GF-D8 (cell line): ENCODE measurements around the gene RNLS.
"Not testable (repeated sequence)": the region's sequence is repeated elsewhere in the genome, so short reads cannot be mapped to it uniquely, and the experiment has no call there.

Source experiments
- DNase-seq: peaks from one replicate; lab custom pipeline; 2025; lab: John Stamatoyannopoulos, UW

RNLS gene

DNA sequence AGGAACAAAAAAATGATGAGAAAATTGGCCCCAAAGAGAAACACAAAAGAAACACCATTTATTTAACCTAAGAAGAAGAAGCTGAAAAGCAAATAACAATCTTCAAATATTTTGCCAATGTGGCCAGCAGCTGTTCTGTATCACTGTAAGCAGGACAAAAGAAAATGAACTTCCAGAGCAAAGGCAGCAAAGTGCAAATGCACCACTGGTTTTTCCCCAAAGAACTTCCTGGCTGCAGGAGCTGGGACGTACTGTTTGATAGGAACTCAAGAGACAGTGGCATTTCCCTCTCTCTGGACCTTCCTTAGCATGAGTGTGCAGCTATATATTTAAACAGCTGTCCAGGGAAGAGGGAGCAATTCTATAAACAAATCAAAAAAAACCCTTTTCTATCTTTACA, 60.4 kb downstream of the RNLS start:
- no peak for DNase-seq

DNA sequence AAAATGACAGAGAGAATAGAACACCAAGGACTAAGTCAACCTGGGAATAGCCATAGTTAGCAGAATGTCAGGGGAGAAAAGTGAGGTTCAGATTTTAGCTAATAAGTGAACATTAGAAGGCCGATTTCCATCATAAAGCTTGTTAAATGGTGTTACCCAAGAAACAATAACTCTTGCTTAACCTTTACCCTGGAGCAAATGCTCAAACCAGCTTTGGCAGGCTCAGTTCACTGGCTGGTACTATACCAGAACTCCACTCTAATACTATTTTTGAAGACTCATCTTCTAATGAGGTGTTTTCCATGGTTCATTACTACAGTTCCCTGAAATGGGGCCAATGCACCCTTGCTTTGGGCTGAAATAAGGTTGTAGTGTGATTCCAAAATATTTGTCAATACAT, 61.3 kb downstream of the RNLS start:
- DNase-seq: no peak

DNA sequence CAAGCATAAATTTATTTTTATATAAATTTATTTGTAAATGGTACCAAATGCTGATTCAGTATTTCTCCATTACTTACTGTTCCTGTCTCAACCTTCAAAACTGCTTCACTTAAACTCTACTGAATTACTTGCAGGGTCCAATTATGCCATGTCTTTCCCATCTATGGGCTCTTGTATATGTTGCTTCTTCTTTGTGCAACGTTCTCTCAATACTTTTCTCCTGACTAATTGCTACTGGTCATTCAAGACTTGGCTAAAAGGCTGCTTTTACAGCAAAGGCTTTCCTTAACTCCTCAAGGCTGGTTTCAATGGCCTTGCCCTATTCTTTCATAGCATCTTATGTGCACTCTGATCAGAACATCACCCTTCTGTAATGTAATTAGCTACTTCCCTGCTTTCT, 67.9 kb downstream of the RNLS start:
- no peak for DNase-seq

DNA sequence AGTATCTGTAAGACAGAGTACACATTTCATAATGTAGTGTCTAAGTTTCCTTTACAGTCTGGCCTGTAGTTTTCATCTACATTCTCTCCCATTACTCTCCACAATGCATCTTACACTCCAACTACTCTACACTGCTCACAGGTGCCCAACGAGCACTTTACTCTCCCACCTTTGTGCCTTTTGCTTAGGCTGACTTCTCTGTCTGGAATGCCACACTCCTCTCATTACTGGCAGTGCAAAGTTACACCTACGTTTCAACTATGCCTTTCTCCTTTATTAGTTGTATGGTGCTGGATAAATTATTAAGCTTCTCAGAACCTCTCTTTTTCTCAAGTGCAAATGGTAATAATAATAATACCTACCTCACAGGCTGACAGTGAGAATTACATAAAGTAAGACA, 70.5 kb downstream of the RNLS start:
- DNase-seq: no peak

DNA sequence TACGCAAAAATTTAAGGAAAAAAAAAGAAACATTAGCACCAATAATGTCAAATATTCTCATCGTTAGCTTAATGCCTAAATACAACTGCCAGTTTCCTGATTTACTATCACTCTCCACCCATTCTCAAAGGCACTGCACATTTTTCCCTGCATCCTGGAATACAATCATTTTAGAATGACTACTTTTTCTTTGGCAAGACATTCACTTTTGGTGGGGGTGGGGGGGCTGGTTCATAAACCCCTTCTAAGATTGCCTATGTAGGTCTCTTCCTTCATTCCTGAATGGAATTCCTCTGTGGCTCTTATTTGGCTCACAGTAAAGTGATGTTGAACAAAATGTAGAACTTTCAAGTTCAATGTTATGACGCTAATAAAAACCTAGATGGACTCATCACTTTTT, 74.3 kb downstream of the RNLS start:
- DNase-seq: no peak

DNA sequence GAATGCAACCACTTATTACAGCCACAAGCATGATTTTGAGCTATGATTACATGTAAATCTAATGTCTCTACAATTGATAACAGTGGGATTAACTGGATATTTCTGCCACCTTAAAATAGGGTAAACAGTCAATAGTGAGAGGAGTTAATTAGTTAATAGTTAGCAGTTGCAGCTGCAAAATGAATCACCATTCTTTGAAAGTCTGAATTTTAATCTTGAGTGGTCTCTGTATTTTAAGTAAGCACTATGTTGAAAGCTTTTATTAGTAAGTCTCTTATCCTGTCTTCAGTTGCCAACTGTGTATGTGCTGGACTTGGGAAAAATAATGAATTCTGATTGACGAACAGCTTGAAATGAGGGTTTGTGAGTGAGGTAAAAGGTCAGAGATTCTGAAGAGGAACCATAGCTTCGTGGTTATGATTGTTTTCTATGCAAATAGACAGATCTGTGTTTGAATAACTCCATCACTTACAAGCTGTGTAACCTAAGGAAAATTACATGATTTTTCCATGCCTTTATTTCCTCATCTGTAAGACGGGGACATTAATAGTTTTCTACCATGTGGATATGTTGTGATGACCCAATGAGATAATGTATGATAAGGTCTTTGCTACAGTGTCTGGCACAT, 75.2 kb downstream of the RNLS start:
- no peak for DNase-seq

DNA sequence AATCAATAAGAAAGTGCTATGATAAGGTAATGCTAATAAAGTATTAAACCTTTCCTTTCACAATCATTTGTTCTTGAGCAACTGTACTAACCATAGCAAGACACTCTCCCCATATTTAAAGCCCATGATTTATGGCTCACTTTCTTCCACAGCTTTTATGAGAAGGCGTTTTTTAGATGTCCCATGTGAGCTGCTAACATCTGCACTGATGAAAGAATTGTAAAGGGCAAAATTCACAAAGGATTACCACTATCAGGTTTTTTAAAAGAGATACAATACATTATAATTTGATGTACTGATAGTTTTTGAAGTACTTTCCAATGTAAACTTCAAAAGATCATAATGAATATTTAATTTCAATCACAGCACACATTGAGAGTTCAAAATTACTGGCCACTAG, 75.7 kb downstream of the RNLS start:
- DNase-seq: no peak

DNA sequence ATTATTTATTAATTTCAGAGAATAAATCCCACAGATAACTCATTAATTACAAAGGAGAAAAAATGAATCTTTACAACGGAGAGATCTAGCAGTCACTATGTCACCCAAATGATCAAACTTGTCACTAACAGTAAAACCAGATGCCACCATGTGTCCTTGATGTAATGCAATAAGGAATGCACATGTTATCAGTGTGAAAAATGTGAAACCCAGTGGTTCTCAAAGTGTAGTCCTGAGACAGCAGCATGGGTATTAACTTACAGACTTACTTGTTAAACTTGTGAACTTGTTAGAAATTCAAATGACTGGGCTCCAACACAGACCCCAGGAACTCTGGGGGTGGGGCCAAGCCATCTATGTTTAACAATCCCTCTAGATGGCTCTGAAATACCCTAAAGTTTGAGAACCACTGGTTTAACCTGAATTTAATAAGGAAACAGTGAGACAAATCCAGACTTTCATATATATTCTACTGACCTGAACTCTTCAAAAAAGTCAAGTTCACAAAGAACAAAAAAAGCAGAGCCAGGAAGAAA, 77.4 kb downstream of the RNLS start:
- DNase-seq: no peak

DNA sequence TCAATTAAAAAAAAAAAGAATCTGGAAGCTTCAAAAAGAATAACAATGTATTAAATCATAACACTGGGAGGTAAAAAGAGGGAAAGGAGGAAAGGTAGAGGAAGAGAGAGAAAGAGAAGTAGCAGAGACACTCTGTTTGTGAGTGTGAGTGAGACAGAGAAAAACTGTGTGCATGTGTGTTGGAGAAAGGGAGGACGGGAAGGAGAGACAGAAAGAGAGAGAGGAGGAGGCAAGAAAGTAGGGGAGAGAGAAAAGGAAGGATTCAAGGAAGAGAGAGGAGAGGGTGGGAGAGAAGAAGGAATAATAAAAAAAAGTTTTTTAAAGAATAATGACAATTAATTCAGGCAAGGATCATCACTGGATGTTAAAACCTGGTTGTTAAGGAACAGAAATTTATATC, 77.9 kb downstream of the RNLS start:
- no peak for DNase-seq

DNA sequence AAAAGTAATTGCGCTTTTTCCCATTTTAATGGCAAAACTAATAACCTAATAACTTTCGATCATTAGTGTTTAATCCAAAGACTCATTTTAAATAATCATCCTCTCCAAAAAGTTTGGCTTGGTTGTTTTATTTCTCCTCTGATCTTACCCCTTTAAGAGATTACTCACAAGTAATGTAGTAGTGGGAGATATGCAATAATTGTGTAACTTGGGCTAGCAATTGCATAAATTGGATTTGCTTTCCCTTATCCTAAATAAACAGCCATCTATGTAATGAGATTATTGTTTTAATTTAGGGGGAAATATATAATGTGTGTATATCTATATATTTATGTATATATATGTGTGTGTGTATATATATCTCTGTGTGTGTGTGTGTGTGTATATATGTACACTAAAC, 82.5 kb downstream of the RNLS start:
- DNase-seq: no peak

DNA sequence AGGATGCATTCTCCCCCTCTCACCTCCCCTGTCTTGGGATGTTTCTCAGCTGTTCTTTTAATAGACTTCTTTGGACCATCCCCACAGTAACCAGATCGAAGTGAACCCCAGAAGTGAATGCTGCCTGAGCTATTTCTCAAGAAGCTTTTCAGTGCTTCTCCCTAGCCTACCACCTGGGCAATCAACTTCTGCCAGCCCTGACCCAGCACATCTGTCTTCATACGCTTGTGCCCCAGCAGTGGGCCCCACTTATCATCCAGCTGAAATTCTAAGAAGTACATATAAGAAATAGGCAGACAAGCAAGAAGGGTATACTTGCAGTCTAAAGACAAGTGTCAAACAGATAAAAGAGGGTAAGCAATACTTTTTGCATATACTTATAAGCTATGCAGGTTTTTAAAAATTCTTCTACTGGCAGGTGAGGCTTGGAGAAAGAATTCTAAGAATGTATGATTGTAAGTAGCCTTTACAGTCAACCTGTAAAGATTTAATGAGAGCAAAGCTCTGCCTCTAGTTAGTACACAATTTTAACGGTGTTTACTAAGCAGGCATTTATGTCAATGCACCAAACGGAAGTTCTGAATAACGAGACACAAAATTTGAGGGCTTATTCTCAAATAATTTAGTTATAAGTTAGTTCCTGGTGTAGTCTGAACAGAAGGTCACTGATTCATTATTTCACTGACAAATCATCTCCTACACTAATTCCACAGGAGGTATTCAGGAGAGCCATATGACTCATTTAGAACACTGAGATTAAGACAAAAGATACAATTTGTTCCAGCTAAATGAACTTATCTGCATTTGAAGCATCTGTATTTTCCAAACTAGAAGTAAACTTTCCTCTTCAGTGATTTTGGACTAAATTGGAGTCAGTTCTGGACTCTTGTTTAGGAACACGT, 83.3 kb downstream of the RNLS start:
- DNase-seq: no peak

DNA sequence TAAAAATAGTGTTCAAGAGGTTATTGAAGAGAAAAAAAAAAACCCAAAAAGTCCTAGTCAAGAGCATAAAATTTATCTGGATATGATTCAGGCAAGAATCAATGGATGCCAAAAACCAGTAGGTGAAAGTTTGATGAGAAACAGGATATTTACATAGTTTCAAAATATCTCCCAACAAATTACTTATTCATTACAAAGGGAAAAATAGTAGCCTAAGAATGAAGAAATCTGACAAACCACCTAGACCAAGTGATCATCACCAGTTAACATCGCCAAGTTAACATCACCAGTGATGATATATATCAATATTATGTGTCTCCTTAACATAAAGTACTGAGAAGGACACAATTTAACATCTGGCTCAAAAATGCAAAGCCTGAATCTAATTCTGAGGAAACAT, 85.2 kb downstream of the RNLS start:
- no peak for DNase-seq

DNA sequence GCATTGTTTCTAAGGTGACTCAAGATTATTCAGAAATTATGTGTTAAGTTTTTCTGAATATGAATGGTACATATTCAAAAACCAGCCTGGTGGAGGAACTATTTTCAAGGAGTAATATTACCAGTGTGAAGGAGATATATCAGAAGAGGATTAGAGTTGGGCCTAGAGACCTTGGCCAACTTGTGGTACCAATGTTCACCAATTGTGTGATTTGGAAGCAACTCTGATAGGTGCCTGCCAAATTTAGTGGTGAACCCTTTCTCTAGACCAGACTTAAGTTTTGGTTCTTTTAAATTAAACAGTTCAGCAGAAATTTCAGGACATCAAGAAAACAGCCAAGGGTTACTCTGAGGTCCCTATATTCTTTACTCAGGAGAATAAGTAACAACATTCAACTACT, 88.6 kb downstream of the RNLS start:
- DNase-seq: no peak

DNA sequence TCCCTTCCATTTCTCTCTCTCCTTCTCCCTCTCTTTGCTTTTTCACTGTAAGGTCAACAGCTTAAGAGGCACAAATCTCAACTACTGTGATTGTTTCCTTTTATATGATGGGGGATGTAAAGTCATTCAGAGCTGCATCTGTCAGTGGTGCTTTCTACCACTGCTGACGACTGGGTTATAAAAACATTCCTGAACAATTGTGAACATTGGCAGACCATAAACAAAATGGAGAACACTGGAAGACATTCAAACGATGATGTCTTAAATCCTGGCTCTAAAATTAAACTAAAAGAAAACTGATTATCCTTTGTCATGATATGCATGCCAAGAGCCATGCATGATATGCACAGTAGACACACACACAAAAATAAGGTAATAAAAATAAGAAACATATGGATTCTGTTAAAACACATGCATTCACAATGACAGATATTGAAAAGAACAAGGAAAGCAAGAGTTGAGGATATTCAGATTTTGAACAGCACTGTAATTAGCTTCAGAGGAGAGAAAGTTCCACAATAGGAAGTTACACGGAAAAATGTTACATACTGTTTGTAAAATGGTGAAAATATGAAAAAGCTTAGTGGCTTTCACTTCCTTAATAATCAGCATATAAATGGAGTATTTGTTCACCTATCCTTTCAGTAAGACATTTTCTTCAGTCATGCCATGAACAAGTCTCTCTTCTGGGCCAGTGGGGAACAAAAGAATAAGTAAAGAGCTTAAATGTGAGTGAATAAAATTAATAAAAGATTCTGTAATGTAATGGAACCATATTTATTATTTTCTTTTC, 89.2 kb downstream of the RNLS start:
- DNase-seq: no peak

DNA sequence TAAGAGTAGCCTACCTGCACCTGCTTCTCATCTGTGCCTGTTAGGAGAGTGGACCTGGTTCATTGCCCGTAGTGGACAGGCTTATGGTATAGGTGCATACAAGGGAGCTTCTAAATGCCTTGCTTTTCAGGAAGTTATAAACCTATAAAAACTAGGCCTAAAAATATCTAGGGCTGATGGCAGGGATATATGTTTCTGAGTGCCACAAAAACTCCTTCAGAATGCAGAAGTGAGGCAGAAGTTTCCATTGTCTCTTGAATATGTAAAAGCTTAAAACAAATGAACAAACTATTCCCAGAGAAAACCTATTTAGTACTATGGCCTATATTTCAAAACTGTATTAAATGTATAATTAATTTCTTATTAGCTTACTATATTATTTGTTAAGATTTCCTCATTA, 91.8 kb downstream of the RNLS start:
- no peak for DNase-seq

DNA sequence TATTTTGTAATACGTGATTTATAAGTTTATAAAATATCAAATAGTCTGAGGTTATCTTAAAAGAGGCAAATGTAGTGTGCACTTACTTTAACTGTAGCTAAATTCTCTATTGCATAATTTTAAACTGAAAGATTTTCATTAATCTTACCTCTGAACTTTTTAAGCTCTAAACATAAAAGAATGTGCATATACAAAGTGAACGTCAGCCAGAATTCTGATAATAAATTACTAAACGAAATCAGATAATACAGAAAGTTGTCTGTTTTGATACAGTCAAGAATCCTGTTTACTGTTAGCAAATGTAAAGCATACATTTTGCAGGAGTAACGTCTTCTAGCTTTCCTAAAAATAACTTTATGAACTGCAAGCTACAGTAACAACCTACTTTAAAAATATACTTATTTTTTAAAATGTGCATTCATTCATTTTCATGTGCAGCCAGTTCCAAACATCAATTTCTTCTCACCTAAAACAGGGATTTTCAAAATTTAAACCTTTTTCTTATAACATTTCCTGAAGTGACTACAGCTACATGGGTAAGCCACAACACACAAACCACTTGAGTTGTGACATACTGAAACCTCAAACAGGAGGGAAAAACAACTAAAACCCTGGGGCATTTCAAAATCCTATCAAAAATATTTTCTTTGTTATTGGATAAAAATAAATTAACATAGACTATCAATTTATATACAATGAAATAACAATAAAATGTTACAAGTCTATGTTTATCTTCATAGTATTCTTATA, 92.7 kb downstream of the RNLS start:
- no peak for DNase-seq

DNA sequence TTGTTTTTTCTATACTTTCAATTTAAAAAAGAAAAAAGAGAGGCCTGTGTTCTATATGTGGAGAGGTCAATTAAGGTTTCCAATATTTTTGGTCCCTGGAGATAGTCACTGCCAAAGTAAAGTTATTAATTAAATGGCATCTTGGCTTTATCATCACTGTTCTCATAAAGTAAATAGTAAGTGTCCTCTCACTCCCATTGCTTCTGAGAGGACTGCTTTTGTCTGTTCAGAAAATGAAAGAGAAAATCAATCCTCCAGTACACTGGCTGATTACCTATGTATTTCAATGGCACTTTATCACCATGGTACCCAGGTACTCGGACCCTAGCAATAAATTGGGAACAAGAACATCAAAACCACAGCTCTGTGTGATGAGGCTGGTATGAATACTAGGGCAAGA, 94.0 kb downstream of the RNLS start:
- DNase-seq: no peak

DNA sequence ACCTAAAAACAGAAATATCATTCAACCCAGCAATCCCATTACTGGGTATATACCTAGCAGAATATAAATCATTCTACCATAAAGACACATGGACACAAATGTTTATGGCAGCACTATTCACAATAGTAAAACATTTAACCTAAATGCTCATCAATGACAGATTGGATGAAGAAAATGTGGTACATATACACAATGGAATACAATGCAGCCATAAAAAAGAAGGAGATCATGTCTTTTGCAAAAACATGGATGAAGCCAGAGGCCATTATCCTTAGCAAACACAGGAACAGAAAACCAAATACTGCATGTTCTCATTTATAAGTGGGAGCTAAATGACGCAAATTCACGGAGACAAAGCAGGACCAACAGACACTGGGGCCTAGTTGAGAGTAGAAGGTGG, 96.3 kb downstream of the RNLS start:
- not testable (repeated sequence) for DNase-seq

DNA sequence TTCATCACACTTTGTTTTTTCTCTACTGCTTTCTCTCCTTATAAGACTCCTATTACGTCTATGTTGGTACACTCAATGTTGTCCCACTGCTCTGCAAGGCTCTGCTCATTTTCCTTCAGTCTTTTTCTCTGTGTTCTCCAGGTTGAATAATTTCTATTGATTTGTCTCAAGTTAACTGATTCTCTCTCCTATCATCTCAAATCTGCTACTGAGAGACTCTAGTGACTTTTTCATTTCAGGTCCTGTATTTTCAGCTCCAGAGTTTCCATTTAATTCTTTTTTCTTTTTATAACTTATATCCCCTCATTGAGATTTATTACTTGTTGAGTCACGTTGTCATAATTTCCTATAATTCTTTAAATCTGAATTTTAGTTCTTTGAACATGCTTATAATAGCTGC, 100.9 kb downstream of the RNLS start:
- no peak for DNase-seq

DNA sequence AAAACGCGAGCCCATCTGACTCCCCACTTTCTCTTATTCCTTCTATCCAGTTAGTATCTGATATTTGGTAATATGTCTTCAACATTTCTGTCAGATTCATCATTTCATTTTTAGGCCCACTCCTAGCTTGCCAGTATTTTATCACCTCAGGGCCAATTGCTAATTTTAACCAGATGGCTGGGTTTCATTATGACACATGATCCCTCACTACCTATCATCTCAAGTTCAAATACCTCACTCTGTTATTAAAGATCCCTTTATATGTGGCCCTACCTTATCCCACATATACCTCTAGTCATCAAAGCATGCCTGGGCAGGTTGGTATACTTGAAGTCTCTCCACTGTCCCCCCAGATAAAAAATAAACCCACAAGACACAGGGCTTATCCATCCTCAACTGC, 104.9 kb downstream of the RNLS start:
- DNase-seq: no peak

DNA sequence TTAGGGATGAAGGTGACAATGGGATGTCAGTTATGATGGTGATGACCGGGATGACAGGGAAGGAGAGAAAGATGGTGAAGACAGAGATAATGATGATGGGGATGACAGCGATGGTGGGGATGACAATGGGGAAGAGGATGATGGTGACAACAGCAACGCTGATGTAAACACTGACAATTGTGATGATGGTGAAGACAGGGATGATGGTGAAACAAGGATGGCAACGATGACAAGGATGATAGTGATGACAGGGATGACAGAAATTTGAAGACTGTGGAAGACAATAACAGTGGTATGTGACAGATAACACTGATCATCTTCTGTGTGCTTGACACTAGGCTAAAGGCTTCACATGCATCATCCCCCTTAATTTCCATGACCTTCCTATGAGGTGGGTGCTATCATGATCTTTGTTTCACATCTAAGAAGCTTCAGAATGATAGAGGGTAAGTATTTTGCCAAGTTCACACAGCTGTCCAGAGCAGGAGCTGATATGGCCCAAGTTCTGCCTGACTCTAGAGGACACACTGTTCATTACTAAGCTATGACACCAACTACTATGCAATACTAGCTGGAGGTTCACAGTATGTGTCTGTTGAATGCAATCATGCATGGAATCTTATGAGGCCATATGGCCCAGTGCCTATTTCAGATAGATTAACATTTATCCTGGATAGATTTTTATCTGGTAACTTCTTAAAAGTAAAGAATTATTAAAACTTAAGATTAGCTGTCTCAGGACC, 105.6 kb downstream of the RNLS start:
- DNase-seq: no peak
